Activated T-helper 1 cell treated with anti-CD3 and anti-CD28 coated beads, Interleukin-2, amount 50 U/mL, for 16 hours (primary cell): ENCODE results near the gene GRID2.
"Not testable (repeated sequence)": the region's sequence is repeated elsewhere in the genome, so short reads cannot be mapped to it uniquely, and the experiment has no call there.

Experiments used
- DNase-seq, 2 donors: peaks; one replicate each; pipeline ENCODE4 v3.0.0-alpha.2; 2020; ENCODE audit warnings: low read depth in 1 of 2, low spot score in 1 of 2

GRID2 gene

GRCh38 chr4:92433272-92433758, 129.5 kb downstream of the GRID2 start:
- no peak for DNase-seq

- not testable (repeated sequence) for DNase-seq
Measured at GRCh38 chr4:92438722-92439121, 135.0 kb downstream of the GRID2 start.

GRCh38 chr4:92442131-92442530, 138.4 kb downstream of the GRID2 start:
- DNase-seq = not testable (repeated sequence)

- DNase-seq = not testable (repeated sequence)
Measured at GRCh38 chr4:92444143-92444843, 140.5 kb downstream of the GRID2 start.

GRCh38 chr4:92445127-92445526, 141.4 kb downstream of the GRID2 start:
- no peak for DNase-seq

- no peak for DNase-seq
Measured at GRCh38 chr4:92447255-92447905, 143.6 kb downstream of the GRID2 start.

GRCh38 chr4:92448176-92448575, 144.4 kb downstream of the GRID2 start:
- not testable (repeated sequence) for DNase-seq

- no peak for DNase-seq
Measured at GRCh38 chr4:92450694-92451093, 146.9 kb downstream of the GRID2 start.

GRCh38 chr4:92451782-92452181, 148.0 kb downstream of the GRID2 start:
- no peak for DNase-seq

- DNase-seq = not testable (repeated sequence)
Measured at GRCh38 chr4:92452383-92452782, 148.6 kb downstream of the GRID2 start.

GRCh38 chr4:92455329-92455839, 151.6 kb downstream of the GRID2 start:
- no peak for DNase-seq

GRCh38 chr4:92455951-92456350, 152.2 kb downstream of the GRID2 start:
- DNase-seq = no peak

- no peak for DNase-seq
Measured at GRCh38 chr4:92461732-92462131, 158.0 kb downstream of the GRID2 start.

GRCh38 chr4:92477298-92477697, 173.5 kb downstream of the GRID2 start:
- no peak for DNase-seq

GRCh38 chr4:92483341-92483740, 179.6 kb downstream of the GRID2 start:
- DNase-seq = no peak

GRCh38 chr4:92488496-92488895, 184.7 kb downstream of the GRID2 start:
- no peak for DNase-seq

GRCh38 chr4:92497141-92497540, 193.4 kb downstream of the GRID2 start:
- no peak for DNase-seq

GRCh38 chr4:92501456-92501855, 197.7 kb downstream of the GRID2 start:
- DNase-seq = no peak

GRCh38 chr4:92506933-92507332, 203.2 kb downstream of the GRID2 start:
- DNase-seq = no peak

GRCh38 chr4:92514627-92515026, 210.9 kb downstream of the GRID2 start:
- no peak for DNase-seq

- no peak for DNase-seq
Measured at GRCh38 chr4:92516450-92516849, 212.7 kb downstream of the GRID2 start.

- no peak for DNase-seq
Measured at GRCh38 chr4:92519727-92520126, 216.0 kb downstream of the GRID2 start.
